Posterior cingulate gyrus (tissue), 11 donors: ENCODE results near the gene WBP2.

ENCODE experiments used
- DNase-seq, 10 donors: peaks; one replicate each; pipeline versions ENCODE4 v3.0.0 to v3.0.0-alpha.2; 2020 to 2021; ENCODE audit warnings: mixed read lengths in 3 of 10
- intact Hi-C: fragments of 100-400 bp; cut with DNase I; formaldehyde crosslinking; loops from one replicate; pipeline ENCODE4 v1.15.1; 2023

WBP2 gene

GRCh38 chr17:75847614-75848522 lies 7.3 kb downstream of the WBP2 start:
- DNase-seq: peak in 1 of 10 donors; percentile 62
- intact Hi-C loops: no loop called here

- intact Hi-C loops: no loop called here
- peak in 1 of 10 donors; percentile 71 for DNase-seq
These were observed 8.2 kb downstream of the WBP2 start for GRCh38 chr17:75846692-75847613.

GRCh38 chr17:75845933-75846691 lies 9.0 kb downstream of the WBP2 start:
- intact Hi-C loops: no loop called here
- DNase-seq: peak in 1 of 10 donors; percentile 85

- peak in 9 of 10 donors; percentile 43 to 94 (median 58) for DNase-seq
- intact Hi-C loops: no loop called here
These were observed 9.9 kb downstream of the WBP2 start for GRCh38 chr17:75845058-75845711.

GRCh38 chr17:75844530-75845057 lies 10.5 kb downstream of the WBP2 start:
- intact Hi-C loops: loop anchor here (5.0 kb wide), 1 partner anchor 67 kb away; a partner anchor contains a TSS
- peak in 2 of 10 donors; percentile 78 to 87 for DNase-seq

- intact Hi-C loops: loop anchor here (5.0 kb wide), 1 partner anchor 67 kb away; a partner anchor contains a TSS
These were observed 11.3 kb downstream of the WBP2 start, which contains the start of gene UNC13D for GRCh38 chr17:75843577-75844529. TSS of gene UNC13D (minus strand) at chr17:75844404. CDS start at chr17:75844337, 67 bp downstream.

GRCh38 chr17:75842963-75843576 lies 12.1 kb downstream of the WBP2 start:
- intact Hi-C loops: loop anchor here (5.0 kb wide), 1 partner anchor 66 kb away; a partner anchor contains a TSS
- no peak for DNase-seq

More at GRCh38 chr17:75843577-75844529, 11.3 kb downstream of the WBP2 start, which contains the start of gene UNC13D:
- peak in 1 of 10 donors; percentile 80 for DNase-seq

GRCh38 chr17:75842411-75842810 lies 12.7 kb downstream of the WBP2 start:
- peak in 1 of 10 donors; percentile 79 for DNase-seq
- intact Hi-C loops: loop anchor here (5.0 kb wide), 1 partner anchor 65 kb away; a partner anchor contains a TSS

GRCh38 chr17:75840799-75841164 lies 14.4 kb downstream of the WBP2 start:
- peak in 1 of 10 donors; percentile 72 for DNase-seq
- intact Hi-C loops: loop anchor here (5.0 kb wide), 1 partner anchor 63 kb away; a partner anchor contains a TSS

- DNase-seq: peak in 1 of 10 donors; percentile 77
- intact Hi-C loops: loop anchor here (5.0 kb wide), 1 partner anchor 63 kb away; a partner anchor contains a TSS
These were observed 15.0 kb downstream of the WBP2 start for GRCh38 chr17:75839942-75840798.

GRCh38 chr17:75838410-75838809 lies 16.7 kb downstream of the WBP2 start:
- no peak for DNase-seq
- intact Hi-C loops: no loop called here

GRCh38 chr17:75837899-75838298 lies 17.2 kb downstream of the WBP2 start:
- DNase-seq: peak in 1 of 10 donors; percentile 72
- intact Hi-C loops: no loop called here

- DNase-seq: no peak
These were observed 18.5 kb downstream of the WBP2 start for GRCh38 chr17:75836605-75837004.

GRCh38 chr17:75835654-75835987 lies 19.5 kb downstream of the WBP2 start:
- intact Hi-C loops: no loop called here
- no peak for DNase-seq

More at GRCh38 chr17:75836605-75837004, 18.5 kb downstream of the WBP2 start:
- intact Hi-C loops: no loop called here

GRCh38 chr17:75834928-75835653 lies 20.0 kb downstream of the WBP2 start:
- DNase-seq: peak in 1 of 10 donors; percentile 78
- intact Hi-C loops: no loop called here
